Fibroblast of skin of right quadriceps (primary cell): Measurements from ENCODE around the gene ONECUT3.
"Not testable (repeated sequence)": the region's sequence is repeated elsewhere in the genome, so short reads cannot be mapped to it uniquely, and the experiment has no call there.

Experiments
- DNase-seq: peaks from one replicate; pipeline ENCODE4 v3.0.0-alpha.2; 2013

ONECUT3 gene

DNA sequence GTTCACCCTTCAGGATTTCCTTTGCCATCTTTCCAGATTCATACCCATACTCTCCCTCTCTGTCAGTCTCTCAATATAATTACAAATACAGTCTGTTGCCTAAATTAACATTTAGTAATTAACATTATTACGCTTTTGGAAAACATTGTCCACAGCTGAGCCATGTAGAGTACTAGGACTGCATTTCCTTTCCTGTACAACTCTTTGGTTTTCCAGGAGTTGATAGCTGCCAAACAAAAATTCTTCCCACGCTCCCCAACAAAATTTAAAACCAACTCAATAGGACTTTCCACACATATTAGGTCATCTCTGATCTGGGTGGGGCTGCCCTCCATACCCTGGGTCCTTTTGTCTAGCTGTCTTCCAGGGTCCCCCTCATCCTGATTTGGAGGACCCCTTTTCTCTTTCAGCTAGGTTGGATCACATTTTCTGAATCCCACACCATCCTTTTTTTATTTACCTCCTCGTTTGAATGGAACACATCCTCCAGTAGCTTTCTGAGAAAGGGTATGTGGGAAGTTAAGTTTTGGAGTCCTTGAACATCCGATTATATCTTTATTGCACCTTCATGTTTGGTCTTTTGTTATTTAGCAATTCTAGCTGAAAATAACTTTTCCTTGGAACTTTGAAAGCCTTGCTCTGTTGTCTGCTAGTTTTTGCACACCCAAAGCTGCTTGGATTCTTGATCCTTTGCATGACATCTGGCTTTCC lies 17.7 kb downstream of the ONECUT3 start:
- DNase-seq = no peak

DNA sequence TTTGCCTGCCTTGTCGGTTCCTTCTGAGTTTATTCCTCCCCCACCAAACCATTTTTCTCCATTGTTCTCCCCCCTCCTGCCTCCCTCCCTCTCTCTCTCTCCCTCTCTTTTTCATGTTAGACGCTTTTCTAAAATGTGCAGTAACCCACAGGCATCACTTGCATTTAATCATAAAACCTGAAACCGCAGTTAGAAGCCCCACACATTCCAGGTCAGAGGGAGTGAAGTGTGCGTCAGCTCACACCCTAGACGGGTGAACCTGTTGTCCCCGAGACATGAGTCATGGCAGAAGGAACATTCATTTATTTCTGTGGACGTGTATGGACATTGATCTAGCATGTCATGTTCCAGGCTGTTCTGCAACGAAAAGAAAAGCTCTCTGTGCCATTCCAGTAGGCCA lies 19.9 kb downstream of the ONECUT3 start:
- peak; percentile 24 for DNase-seq

DNA sequence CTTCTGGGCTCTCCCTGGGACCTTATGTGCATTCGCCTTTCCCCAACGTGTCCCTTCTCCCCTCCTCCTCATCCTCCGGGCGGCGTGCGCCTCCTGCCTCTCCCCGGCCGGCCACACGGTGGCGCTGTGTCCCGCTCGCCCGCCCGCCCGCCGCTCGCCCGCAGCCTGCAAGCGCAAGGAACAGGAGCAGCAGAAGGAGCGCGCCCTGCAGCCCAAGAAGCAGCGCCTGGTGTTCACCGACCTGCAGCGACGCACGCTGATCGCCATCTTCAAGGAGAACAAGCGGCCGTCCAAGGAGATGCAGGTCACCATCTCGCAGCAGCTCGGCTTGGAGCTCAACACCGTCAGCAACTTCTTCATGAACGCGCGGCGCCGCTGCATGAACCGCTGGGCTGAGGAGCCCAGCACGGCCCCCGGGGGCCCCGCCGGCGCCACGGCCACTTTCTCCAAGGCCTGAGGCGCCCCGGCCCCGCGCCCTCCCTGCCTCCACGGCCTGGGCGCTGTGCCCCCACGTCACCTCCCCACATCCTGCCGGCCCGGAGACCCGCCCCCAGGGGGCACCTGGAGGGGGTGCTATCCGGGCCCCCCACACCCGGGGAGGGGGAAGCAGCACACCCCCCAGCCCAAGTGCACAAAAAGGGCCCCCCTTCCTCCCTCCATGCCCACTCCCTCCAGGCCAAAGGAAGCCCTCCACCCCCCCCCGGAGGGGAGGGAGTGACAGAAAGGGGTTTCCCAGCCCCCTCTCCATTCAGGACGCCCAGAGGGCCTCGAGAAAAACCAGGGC lies 21.9 kb downstream of the ONECUT3 start:
- DNase-seq = no peak

DNA sequence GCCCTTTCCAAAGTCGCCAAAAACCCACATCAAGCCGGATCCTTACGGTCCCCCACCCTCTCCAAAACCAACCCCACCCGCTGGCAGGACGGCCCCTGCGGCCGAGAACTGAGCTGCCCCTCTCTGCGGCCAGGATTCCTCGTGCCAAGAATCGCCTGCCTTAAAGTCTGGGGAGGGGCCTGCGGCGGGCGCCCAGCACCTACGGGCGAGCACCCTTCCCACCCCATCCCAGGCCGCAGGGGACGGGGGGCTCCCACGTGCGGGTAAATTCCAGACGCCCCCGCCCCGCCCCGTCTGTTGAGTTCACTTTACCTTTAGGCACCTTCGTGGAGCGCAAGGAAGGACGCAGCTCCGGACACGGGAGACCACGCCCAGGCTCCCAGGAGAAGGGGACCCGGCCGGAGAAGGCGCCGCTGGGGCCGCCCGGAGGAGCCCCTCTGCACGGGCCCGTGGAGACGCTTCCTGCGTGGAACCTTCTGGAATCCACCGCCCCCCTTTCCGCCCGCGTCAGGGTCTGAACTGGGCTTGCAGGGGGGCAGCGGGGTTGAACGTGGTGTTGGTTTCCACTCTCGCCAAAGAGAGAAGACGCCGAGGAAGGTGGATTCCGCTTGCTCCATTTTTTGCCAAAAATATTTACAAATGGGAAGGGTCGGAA lies 22.8 kb downstream of the ONECUT3 start:
- DNase-seq = no peak

DNA sequence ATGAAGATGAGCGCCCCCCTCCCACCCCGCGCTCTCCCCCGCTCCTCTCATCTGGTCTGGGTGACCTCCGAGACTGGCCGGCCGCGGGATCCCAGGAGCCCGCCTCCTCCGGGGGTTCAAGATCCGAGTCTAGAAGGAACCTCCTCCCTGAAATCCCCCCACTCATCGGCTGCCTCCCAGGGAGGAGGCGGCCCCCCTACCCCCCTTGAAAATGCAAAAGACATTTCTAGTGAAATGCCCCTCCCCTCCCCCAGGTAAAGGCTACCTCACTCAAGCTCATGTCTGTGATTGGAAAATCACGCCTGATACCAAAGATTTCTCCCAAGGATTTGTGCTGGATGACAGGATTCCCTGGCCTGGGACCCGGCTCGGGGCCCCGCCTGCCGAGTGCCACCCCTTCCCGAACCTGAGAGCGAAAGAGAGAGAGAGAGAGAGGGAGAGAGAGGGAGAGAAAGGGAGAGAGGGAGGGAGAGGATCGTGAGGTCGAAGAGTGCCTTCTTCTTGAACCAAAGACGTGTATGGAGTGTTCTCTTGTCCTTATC lies 23.4 kb downstream of the ONECUT3 start:
- no peak for DNase-seq

DNA sequence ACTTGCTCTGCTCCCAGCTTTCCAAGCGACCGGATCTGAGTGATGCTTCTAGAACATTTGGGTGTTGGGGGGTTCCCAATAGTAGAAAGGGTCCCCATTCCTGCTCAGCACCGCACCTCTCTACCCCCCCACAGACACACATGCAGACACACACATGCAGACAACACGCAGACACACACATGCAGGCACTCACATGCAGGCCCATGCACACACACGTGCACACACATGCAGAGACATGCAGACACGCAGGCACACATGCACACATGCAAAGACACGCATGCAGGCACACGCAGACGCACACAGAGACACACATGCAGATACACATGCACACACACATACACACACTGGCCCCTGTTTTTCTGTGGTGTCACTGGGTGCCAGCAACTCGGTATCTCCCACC lies 23.8 kb downstream of the ONECUT3 start:
- DNase-seq = no peak

DNA sequence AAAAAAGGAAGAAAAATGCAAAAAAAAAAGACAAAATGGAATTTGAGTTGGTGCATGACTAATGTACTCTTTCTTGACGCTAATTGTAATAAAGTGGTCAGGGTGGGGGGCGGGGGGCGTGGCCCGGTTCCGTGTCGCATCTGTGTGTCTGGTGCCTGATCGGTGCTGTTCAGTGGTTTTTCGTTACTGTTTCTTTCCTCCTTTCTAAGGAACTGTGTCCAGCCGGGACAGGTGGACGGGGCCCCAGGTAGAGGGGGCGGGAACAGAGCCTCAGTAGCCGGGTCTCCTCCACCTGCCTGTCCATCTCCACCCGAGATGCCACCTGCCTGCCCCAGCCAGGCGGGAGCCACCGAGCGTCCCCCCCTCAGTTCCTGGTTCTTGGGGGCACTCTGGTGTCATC lies 26.3 kb downstream of the ONECUT3 start:
- no peak for DNase-seq

DNA sequence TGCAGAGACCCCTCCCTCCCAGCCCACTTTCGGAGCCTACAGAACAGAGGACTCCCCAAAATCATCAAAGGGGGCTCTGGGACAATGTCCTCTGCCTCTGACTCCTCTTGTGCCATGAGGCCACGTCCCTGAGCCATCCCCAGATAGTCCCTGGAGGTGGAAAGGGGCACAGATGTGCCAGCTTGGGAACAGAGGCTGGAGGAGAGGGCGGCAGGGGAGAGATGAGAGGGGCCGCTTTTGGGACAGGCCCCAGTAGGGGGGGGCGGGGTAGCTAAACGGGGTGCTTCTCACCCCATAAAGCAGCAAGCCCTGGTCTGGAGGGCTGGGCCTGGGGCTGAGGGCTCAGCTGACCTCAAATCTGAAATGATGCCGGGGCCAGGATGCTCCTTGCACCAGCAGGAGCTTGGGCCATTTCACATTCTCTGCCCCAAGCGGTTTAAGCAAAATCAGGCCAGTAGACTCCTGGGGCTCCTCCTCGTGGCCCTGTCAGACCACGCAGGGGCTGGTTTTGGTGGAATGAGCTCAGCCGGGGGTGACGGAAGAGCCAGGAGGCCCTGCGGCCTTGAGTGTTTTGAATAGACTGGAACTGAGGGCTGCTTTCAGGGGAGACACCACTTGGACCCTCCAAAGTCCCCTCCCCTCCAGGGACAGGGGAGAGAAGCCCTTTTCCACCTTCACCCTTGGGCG lies 27.1 kb downstream of the ONECUT3 start:
- DNase-seq = peak; percentile 10

DNA sequence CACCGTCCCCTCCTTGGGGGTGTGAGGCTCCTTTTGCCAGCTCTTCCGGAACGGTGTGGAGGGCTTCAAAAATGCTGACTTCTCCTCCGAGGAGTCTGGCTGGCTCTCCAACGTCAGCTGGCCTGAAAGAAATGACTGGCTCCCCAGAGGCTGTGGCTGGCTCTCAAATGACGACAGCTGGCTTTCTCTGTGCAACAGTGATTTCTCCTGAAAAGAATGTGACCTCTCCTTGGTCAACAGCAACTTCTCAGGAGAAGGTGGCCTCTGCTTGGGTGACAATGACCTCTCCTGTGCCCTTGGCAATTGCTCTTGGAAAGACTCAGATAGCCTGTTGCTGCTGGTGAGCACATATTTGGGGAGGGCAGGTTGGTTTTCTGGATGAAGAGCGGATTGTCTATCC lies 29.2 kb downstream of the ONECUT3 start:
- no peak for DNase-seq

DNA sequence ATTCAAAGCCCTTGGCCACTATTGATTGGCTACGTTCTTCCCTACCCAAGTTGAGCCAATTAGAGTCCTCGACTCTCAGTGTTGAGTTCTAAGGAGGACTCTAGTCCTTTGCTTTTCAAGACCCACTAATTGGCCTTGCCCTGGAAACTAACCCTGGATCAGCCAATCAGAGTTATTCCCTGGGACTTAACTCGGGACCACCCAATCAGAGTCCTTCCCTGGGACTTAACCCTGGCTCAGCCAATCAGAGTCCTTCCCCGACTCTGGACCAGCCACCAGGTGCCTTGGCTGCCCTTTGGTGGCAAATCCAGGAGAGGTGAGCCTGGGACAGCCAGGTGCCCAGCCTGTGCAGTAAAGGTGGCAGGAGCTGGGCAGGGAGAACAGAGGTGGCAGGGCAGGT lies 30.0 kb downstream of the ONECUT3 start:
- DNase-seq = no peak

DNA sequence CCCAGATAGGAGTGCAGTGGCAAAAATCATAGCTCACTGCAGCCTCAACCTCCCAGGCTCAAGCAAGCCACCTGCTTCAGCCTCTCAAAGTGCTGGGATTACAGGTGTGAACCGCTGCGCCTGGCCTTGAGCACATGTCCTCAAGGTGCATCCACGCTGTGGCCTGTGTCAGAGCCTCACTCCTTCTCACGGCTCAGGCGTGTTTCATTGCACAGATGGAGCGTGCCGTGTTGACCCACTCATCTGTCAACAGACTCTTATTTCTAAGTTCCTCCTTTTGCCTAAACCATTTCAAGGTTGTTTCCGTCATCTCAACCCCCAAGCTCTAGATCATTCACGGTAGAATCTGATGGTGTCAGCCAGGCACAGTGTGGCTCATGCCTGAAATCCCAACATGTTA lies 30.6 kb downstream of the ONECUT3 start:
- no peak for DNase-seq

DNA sequence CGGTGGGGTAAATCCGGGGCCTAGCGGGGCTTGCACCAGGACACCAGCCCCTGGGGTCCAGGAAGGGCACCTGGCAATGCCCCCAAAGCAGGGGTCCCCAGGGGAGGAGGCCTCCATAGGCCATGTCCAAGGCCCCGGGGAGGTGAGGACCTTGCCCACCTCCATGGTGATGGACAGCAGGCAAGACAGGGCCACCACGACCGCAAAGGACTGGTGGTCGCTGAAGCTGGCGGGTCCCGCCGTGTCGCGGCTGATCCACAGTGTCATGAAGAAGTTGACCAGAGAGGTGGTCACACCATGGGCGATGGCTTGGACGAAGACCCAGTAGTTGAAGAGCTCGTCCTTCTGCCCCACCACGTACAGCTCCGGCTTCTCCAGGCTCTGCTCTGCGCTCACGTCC lies 32.0 kb downstream of the ONECUT3 start:
- DNase-seq = no peak

DNA sequence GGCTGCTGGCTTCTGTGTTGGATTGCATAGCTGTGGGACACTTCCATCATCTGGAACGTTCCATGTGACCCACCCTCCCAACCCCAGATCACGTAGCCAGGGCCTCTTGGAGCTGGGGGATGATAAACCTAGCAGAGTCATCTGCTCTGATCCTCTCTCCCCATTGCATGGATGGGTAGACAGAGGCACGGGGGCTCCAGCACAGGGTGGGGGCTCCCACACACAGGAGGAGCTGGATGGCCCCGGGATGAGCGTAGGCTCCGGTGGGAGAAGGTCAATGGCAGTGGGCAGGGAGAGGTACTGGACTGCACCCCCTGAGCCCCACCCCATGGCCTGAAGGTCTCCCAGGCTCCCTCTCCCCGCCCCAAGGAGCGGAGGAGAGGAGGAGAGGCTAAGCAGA lies 33.4 kb downstream of the ONECUT3 start:
- DNase-seq = no peak

DNA sequence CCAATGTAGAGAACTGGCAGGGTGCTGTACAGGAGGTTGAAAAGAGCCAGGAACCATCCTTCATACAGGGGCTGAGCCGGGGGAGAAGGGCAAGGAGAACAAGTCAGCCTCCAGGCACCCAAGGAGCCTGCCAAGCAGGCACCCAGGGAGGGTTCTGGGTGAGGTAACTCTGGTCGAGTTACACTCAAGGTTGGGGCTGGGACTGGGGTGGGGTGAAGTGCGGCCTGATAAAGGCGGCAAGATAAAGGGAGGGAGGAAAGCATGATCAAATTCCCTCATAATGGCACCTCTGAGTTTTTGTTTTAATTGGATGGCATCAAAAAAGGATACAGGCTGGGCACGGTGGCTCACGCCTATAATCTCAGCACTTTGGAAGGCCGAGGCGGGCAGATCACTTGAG lies 33.8 kb downstream of the ONECUT3 start:
- no peak for DNase-seq

DNA sequence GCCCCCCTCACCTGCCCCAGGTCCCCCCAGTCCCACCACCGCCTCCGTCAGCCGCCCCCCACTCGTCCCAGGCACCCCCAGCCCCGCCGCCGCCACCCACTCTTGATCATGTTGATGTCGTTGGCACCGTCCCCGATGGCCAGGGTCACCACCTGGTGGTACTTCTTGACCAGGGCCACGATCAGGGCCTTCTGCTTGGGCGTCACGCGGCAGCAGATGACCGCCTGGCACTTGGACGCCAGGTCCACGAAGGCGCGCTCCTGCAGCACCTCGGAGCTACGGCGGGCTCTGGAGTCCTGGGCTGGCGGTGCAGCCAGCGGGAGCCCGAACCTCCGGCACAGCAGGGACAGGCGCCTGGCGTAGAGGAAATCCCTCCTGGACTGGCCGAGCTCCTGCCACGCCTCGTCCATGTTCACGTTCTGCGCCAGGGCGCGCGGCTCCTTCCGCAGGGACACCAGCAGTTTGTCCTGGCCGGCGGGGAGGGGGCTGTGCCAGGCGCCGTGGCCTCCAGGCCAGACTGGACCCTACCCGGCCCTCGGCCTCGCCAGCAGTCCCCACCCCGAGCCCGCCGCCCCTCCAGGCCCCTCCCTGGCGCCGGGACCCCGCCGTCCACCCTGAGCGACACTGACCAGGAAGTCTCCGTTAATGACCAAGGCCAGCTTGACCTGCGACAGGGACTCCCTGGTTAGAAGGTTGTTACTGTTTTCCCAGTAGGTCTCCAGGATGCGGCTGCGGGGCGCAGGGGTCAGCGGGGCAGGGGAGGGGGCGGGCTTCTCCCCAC lies 36.1 kb downstream of the ONECUT3 start:
- no peak for DNase-seq

DNA sequence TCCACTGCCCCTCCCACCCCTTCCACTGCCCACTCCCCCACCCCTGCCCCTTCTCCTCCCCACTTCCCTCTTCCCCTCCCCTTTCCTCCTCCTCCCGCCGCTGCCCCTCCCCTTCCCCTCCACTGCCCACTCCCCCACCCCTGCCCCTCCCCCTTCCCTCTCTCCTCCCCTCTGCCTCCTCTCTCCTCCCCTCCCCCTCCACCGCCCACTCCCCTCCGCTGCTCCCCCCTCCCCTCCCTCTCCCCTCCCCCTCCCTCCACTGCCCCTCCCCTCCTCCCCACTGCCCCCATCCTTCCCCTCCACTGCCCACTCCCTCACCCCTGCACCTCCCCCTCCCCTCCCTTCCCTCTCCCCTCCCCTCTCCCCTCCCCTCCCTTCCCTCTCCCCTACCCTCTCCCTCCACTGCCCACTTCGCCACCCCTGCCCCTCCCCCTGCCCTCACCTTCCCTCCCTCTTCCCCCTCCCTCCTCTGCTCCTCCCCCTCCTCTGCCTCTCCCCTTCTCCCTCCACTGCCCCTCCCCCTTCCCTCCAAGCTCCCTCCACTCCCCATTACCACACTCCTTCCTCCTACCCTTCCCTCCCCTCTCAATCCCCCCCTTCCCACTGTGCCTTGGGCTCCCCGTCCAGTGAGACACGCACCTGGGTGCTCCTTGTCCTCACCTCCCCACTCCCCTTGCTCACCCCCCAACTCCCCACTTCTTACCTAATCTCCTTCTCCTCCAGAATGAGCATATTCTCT lies 36.9 kb downstream of the ONECUT3 start:
- DNase-seq = no peak

DNA sequence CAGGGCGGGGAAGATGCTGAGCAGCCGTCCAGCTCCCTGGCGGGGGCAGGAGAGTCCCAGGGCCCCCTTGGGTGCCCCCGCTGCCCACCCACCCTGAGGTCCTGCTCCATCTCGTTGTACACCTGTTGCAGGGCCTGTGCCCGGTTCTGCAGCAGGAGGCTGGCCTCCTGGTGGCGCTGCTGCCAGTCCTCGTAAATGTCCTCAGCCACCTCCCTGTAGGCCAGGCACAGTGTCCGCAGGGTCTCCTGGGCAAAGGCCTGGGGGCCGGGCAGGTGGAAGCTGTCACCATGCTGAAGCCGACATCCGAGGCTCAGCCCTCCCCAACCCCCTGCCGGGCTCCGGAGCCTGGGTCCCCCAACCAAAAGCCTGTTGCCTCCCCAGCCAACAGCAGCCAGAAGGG lies 38.6 kb downstream of the ONECUT3 start:
- DNase-seq = no peak

DNA sequence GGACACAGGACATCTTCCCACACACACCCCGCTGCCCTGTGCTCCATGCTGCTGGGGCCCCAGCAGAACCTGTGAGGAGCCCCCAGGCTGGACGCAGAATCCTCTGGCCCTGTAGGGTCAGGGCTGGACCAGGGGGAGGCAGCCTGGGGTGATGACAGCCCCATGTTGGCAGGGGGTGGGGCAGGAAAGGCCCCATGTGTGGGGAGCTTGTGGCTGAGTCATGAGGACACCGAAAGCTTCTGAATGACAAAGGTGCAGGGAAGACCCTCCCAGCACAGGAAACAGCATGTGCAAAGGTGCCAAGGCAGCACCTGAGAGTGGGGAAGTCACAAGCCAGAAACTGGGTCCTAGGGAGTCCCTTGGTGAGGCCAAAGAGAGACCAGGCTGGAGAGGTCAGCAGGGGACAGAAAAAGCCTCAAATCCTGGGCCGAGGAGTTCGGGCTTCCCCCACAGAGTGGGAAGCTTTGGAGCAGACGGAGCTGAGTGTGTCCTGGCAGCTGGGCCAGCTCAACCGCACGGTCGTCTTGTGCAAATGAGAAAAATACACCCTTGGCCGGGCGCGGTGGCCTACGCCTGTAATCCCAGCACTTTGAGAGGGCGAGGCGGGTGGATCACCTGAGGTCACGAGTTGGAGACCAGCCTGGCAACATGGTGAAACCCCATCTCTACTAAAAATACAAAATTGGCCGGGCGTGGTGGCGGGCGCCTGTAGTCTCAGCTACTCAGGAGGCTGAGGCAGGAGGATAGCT lies 41.3 kb downstream of the ONECUT3 start:
- no peak for DNase-seq

DNA sequence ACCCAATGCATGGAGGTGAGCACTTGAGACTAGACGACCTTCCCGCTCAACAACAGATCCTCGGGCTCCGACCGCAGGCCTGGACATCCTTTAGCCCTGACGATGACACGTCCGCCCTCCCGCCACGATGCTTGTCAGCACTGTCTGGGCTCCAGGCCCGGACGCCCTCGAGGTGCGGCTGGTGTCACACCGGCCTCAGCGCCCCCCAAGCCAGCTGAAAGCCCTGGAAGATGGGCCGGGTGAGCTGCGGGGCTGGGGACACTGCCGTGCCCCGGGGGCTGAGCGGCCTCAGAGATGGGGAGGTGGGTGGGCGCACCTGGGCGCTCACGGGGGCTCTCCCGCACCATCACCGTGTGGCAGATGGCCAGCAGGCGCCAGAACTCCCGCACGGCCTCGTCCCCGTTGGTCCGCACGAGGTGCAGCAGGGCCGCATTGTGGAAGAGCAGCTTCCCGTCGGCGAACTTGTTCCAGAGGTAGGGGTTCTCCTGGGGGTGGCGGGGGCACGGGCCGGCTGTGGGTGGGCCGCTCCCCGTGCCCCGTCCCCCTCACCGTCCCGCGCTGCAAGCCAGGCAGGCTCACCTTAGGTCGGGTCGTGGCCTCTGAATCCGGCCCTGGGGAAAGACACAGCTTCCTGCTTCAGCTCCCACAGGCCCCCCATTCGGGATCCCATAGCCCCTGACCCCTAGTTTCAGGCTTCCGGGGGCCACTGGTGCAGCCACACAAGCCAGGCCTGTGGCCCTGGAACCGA lies 43.3 kb downstream of the ONECUT3 start:
- no peak for DNase-seq

DNA sequence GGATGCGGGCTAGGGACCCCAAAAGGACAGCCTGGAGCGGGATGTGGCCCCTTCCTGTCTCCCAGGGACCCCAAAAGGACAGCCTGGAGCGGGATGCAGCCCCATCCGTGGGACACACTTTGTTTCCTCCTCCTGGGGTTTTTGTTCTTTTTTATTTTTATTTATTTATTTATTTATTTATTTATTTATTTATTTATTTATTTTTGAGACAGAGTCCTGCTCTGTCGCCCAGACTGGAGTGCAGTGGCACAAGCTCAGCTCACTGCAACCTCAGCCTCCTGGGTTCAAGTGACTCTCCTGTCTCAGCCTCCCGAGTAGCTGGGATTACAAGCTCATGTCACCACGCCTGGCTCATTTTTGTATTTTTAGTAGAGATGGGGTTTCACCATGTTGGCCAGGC lies 44.0 kb downstream of the ONECUT3 start:
- not testable (repeated sequence) for DNase-seq
